ENCODE results near the gene LILRB2.
"Not testable (repeated sequence)": the region's sequence is repeated elsewhere in the genome, so short reads cannot be mapped to it uniquely, and the experiment has no call there.

Gene LILRB2

DNA sequence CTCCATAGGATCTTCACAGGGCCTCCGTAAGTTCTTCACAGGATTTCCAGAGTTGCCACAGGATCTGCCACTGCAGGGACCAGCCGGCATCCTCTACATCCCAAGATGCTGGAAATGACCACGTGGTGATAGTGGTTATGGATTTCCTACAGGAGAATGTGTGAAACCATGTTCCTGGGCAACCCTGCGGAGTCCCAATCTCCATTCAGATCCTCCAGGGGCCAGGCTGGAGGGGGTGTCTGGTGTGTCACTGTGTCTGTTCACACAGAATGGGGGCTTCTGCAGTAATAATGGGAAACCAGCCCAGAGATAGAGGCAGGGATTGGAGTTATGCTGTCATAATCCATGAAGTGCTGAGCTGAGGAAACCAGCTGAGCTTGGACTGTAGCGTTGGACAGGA is 47.0 kb downstream of the LILRB2 start:
- no peak for TF ChIP-seq CTCF (IDR thresholded peaks at IDR 0.05; ENCODE audit: low read depth, low read length)
- Histone ChIP-seq H3K27me3 (peaks cover 57% of the 10 kb centered on the region), H3K4me1 (peaks cover 3% of the 10 kb centered on the region; the same call in 1 of the 2 replicates), H3K36me3 (no peaks in the 10 kb centered on the region), H3K4me3 (ENCODE audit: low read depth, low read length) (no peak overlapping the region), H3K9me3 (no peaks in the 10 kb centered on the region; the same call in 1 of the 2 replicates)
- DNase-seq: no peak

DNA sequence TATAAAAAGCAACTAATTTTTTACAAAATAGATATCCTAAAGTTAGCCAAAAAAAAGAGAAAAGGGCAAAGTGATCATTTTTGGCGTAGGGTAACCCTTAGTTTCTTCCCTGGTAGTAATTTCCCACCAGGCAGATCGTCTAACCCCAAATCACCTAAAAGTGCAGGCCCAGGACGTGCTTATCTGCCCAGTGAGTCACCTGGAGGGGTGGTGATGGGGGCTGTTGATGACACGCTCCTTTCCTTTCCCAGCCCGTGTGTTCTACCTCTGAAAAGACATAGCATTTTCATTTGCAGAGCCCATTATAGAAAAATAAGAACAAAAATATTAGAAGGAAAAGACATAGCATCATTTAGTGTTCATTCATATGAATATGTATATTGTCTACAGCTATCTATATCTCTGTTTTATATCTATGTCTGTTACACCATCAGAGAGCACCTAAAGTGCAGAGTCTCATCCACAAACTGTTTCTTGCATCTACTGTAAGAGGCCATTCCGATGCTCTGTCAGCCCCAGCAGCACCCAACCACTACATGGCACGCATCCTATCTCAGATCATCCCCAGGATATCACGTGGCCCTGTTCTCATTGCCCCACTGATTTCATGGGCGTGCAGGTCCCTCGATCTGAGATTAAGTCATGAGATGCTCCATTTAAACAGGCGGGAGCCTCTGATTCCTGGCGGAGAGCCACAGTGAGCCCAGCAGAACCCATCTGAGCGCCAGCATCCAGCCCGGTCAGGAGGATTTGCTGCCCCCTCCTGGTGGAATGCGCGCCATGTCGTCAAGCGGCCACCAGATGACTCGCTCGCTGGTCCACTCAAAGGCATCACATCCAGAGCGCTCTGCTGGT is 49.6 kb downstream of the LILRB2 start:
- peak; percentile 91 for DNase-seq
- H3K27me3 ChIP-seq: peaks cover 55% of the 10 kb centered on the region
- H3K36me3 ChIP-seq: no peaks in the 10 kb centered on the region
- peaks cover 3% of the 10 kb centered on the region; the same call in 1 of the 2 replicates for H3K4me1 ChIP-seq
- no peaks in the 10 kb centered on the region; the same call in 1 of the 2 replicates for H3K9me3 ChIP-seq
- H3K4me3 ChIP-seq (ENCODE audit: low read depth, low read length): no peak overlapping the region
- TF ChIP-seq CTCF (IDR thresholded peaks at IDR 0.05; ENCODE audit: low read depth, low read length): peak; percentile 97

- Histone ChIP-seq H3K36me3 (no peaks in the 10 kb centered on the region), H3K4me3 (ENCODE audit: low read depth, low read length) (no peak overlapping the region), H3K4me1 (peaks cover 3% of the 10 kb centered on the region; the same call in 1 of the 2 replicates), H3K27me3 (peaks cover 63% of the 10 kb centered on the region), H3K9me3 (no peaks in the 10 kb centered on the region; the same call in 1 of the 2 replicates)
- no peak for TF ChIP-seq CTCF (IDR thresholded peaks at IDR 0.05; ENCODE audit: low read depth, low read length)
- no peak for DNase-seq
Observed at GRCh38 chr19:54230031-54230430, 50.9 kb downstream of the LILRB2 start.

DNA sequence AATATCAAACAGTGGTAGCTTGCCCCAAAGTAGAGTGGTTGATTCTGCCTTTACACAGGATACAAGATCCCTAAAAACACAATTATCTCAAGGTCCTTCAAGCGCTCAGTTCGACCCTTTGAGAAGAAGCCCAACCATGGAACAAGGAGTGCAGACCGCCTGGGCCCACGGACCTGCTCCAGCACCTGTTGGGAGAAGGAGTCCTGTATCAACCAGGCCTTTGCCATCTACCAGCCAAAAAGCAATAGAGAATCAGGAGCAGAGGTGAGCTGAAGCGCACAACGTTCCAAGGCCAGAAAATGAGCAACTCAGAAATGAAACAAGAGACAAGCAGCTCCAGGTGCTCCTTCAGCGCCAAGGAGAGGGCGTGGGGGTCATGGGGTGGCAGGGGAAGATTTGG is 51.8 kb downstream of the LILRB2 start:
- Histone ChIP-seq H3K36me3 (no peaks in the 10 kb centered on the region), H3K4me3 (ENCODE audit: low read depth, low read length) (no peak overlapping the region), H3K4me1 (peaks cover 3% of the 10 kb centered on the region; the same call in 1 of the 2 replicates), H3K27me3 (peaks cover 60% of the 10 kb centered on the region), H3K9me3 (no peaks in the 10 kb centered on the region; the same call in 1 of the 2 replicates)
- no peak for DNase-seq
- no peak for TF ChIP-seq CTCF (IDR thresholded peaks at IDR 0.05; ENCODE audit: low read depth, low read length)

- H3K27me3 ChIP-seq: peaks cover 70% of the 10 kb centered on the region
- H3K4me1 ChIP-seq; H3K4me3 ChIP-seq (ENCODE audit: low read depth, low read length); H3K36me3 ChIP-seq; H3K9me3 ChIP-seq; DNase-seq: not testable (repeated sequence)
Observed at GRCh38 chr19:54224619-54225018, 56.3 kb downstream of the LILRB2 start.

DNA sequence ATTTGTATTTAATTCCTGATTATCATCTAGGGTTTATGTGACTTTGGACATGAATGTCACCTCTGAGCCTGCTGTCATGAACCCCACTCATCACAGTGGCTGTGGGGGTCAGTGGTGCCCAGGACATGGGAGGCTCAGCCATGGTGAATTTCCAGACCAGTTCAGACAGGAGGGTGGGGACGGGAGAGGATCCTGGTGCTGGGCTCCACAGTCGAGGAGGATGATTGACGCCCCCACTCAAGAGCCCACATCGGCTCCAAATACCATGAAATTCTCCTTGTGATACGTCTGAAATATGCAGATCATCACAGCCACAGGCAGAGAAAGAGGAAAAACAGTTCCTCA is 57.0 kb downstream of the LILRB2 start:
- not testable (repeated sequence) for H3K4me3 ChIP-seq (ENCODE audit: low read depth, low read length); H3K36me3 ChIP-seq; DNase-seq; H3K4me1 ChIP-seq; H3K9me3 ChIP-seq
- peaks cover 65% of the 10 kb centered on the region for H3K27me3 ChIP-seq

All from BE2C (cell line).